Cardiac septum (tissue), 1 donor: ENCODE data around the gene LMX1B. TPM values are rescaled to one million over a fixed set of nuclear protein-coding genes. Genes with fewer than 3 reads are reported as not detected.

ENCODE experiments used
- DNase-seq: peaks from one replicate; pipeline ENCODE4 v3.0.0-alpha.2; 2020; ENCODE audit warnings: low spot score
- intact Hi-C: fragments of 100-400 bp; cut with DNase I; formaldehyde crosslinking; loops from one replicate; pipeline ENCODE4 v1.14.0; 2022
- total RNA-seq: library from RNA; stranded (reverse); fragmentation: NEBNext Ultra II Directional; extraction: Animal tissue kit (Norgen Biotek cat#: 25700); gene quantifications from one replicate; pipeline ENCODE4 v1.2.1, GENCODE V29; 2021
- donor health status: DM: no; HTN: no; CAD: no.

The LMX1B gene
- total RNA-seq, 1 donor from 2014 or later, result 0.62 TPM

GRCh38 chr9:126615791-126616447 lies 2.2 kb downstream of the LMX1B start:
- intact Hi-C loops, result no loop called here
- DNase-seq, result no peak

GRCh38 chr9:126616521-126616976 lies 2.8 kb downstream of the LMX1B start:
- no peak for DNase-seq
- intact Hi-C loops, result no loop called here

DNA sequence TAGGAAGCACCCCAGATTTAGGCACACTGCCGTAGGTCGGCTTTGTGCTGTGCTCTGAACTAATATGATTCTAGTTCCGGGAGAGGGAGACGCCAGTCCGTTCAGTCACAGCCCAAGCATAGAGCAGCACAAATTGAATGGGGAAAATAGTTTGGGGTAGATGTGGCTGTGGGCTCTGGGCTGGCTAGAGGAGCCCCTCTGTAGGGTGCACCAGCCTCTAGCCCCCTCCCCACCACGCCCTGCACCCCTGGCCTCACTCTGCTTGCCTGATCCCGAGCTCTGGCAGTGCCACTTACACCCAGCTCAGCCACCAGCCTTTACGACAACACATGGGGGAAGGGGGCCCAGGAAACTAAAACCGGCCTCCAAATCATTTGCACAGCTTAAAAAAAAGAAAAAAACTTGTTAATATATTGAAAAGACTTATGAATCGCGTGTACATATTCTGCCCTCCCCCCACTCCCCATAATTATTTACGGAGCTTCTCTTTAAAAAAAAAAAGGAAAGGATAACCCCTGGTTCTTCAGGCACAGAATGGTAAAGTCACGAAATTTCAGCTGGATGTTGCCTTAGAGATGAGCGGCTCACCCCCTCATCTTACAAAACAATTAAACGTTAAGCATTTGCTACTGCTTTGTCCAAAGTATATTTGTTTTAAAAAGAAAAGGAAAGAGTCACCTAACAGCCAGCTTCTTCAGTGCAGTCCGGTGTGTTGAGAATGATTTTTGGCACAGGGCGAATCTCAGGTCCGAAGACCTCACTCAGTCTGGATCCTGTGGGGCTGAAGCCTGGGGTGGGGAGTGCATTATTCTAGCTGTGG lies 3.5 kb downstream of the LMX1B start:
- DNase-seq, result no peak
- intact Hi-C loops, result no loop called here

DNA sequence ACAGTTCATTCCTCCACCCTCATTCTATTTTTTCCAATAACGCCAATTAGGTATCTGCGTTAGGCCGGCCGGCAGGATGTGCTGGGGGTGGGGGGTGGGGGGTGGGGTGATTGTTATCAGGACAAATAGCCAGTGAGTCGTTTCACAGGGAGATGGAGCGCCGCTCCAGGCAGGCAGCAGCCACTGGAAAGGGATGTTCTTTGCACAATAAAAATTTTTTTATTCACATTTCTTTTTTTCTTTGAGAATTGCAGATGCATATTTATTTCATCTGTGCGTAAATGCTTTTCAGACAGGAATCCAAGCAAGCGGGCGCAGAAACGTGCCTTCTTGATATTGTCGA lies 4.1 kb downstream of the LMX1B start:
- intact Hi-C loops, result no loop called here
- DNase-seq, result no peak

GRCh38 chr9:126618190-126618584 lies 4.5 kb downstream of the LMX1B start:
- DNase-seq, result no peak
- intact Hi-C loops, result no loop called here

DNA sequence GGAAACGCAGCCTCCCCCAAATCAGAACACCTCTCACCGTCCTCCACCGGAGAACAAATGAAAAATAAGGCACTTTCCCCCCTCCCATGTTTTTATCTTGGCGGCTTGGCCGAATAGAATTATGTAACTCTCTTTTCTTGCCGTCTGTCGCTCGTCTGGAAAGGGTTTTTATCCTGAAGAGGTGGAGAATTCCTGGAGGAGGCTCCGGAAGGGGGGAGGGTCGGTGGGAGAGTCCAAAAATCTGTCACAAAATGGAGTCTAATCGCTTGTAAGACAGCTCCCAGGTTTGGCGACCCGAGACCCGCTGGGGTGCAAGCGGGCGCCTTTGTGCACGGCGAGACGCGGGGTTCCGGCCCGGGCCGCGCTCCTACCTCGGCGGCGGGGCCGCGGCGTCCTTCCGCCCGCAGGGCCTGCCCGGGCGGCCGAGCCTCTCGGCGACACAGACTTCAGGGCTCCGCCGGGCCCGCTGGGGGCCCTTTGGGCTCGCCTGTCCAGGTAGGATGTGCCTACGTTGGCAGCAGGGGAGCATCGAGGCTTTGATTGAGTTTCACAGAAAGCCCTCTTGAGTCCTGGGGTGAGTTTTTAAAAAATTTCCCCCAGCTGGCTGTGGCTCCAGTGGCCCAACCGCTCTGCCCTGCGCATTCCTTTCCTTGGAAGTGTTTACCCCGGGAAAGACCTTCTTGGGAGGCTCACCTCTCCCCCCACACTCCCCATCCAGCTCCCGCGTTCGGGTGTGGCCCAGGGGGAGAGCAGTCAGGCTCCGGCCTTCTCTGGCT lies 5.0 kb downstream of the LMX1B start:
- intact Hi-C loops, result no loop called here
- DNase-seq, result no peak

DNA sequence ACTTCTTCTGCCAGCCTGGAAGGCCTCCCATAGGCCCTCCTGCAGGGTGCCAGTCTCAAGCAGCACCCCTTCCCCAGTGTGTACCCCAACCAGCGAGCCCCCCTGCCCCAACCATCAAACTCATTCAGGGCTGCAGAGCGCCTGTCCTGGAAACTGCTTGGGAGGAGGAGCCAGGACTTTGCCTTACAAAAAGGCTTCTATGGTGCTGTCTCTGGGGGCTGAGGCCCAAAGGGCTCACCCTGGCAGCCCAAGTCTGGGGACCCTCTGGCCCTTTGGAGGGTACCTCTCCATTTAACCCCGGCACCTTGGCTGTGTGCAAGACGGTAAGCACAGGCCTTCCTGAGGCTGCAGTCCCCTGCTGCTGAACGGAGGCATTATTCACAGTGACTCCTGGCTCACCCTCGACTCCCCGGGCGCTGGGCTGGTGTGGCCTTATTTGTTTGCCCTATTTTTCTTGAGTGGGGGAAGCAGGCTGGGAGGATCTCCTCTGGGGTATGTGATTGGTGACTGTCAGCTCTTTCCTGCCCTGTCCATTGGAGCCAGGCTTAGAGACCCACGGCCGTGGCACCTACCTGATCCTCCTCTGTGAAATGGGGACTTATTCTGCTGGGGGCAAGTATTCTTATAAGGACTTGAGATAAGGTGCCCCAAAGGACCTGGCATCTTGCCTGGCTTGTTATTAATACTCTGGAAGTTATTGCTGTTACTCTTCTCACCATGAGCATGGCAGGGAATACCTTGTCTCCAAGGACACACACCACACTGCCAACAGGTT lies 5.8 kb downstream of the LMX1B start:
- intact Hi-C loops, result no loop called here
- no peak for DNase-seq

GRCh38 chr9:126620478-126620877 lies 6.8 kb downstream of the LMX1B start:
- intact Hi-C loops, result no loop called here
- DNase-seq, result no peak

GRCh38 chr9:126621061-126621918 lies 7.6 kb downstream of the LMX1B start:
- no peak for DNase-seq
- intact Hi-C loops, result no loop called here

DNA sequence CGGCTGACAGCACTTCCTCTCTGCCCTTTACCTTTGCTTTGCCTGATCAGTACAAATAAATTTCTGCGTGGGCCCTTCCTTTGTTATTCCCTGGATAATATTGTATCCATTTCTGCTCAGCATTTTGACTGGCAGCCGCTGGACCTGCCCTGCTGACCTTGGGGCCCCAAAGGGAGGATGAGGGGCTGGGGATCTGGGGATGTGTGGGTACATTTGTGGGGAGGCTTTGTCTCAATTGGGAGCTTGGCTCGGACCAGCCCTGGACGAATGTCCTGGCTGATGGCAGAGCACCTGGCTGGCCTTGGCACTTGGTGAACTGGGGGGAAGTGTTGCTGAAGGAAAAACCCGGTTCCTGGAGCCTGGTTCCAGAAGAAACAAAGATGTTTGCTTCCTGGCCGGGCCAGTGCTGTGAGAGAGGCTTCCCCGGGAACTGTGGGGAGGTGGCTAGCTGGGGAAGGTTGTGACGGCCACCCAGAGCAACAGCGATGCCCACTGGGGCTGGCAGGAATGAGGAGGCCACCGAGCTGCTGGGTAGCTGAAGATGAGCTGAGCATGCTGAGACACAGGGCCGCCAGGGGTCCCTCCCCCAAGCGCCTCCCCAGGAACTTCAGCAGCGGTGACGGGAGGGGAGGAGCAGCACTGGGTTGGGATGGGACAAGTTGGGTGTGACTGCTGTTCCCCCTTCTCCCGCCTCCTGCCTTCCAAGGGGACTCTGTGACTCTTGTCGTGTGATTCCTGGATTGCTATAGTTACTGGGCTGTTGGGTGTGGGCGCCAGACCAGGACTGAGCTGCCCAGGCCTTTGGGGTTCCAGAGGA lies 8.4 kb downstream of the LMX1B start:
- DNase-seq, result no peak
- intact Hi-C loops, result no loop called here

DNA sequence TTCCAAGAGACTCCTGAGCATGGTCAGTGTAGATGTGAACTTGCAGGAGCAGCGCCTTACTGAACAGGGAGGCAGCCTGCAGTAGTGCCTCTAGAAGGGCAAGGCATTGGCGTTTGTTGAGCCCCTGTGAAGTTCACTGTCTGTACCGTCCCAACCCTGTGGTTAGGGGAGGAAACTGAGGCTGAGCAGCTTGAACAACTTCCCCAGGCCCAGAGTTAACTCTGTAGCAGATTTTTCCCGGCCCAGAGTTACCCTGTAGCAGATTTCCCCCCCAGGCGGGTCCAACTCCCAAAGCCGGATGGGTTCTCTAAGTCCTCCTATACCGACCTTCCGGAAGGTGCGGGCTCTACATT lies 9.6 kb downstream of the LMX1B start:
- intact Hi-C loops, result no loop called here
- no peak for DNase-seq

- DNase-seq, result no peak
- intact Hi-C loops, result no loop called here
Measured at GRCh38 chr9:126623667-126624478, 10.1 kb downstream of the LMX1B start.

DNA sequence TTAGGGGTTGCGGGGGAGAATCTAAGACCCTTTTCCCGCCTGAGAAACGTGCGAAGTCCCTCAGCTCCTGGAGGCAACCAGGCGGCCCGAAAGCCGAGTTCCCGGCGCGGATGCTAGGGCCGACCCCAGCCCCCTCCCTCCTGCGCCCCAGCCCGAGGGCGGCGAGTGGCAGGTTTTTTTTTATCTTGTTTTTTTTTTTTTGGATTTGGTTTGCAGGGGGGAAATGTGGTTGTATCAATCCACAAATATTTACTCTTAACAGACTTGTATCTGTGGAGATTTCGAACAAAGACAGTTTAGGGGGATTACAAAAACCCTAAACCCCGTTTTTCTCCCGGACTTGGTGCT lies 10.7 kb downstream of the LMX1B start:
- intact Hi-C loops, result no loop called here
- DNase-seq, result no peak

DNA sequence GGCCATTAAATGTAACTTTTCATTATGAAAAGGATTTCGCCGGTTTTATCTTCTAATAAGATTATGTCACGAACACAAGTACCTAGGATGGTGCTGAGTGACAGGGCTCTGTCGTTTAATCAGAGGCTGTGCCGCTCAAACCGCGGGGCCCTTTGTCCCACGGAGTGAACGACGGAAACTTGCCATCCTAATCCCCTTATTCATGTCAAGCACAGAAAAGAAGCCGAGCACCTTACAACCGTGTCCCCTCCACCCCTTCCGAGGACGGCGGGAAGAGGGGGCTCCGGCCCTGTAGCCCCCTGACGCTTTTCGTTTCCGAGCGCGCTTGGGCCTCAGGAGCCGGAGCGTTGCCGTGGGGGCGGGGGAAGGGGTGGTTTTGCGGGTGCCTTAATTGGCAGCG lies 11.2 kb downstream of the LMX1B start:
- DNase-seq, result no peak
- intact Hi-C loops, result no loop called here

DNA sequence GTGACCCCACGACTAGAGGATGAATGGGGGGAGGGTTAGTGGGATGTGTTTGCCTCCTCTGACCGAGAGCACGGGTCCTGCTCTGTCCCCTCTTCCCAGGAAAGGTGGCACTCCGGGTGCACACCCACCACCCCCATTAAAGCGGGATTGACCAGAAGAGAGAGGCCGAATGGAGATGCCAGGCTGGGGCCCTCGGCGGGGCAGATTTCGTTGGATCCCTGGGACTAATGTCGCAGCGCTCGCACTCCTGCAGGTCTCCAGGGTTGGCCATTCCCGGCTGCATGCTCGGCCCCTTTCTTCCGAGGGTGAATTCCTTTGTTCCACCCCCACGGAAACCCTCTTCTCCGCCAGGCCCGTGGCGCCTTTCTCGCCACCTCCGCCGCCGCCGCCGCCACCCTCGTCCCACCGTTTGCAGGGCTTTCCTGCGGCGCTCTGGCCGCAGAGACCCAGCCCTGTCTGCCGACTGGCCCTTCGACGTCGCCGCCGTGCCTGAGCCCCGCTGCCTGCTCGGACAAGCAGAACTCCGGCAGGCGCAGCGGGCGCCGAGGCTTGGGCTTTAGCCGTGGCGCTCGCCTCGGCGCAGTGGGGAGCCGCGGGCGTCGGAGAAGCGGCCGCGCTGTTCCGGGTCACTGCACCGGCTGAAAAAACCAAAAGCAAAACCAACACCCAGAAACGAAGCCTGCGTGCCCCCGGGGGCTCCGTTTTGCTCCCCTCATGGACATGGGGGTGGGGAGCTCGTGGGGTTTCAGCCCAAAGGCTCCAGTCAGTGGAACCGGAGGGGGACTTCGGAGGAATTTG lies 11.8 kb downstream of the LMX1B start:
- intact Hi-C loops, result no loop called here
- no peak for DNase-seq

DNA sequence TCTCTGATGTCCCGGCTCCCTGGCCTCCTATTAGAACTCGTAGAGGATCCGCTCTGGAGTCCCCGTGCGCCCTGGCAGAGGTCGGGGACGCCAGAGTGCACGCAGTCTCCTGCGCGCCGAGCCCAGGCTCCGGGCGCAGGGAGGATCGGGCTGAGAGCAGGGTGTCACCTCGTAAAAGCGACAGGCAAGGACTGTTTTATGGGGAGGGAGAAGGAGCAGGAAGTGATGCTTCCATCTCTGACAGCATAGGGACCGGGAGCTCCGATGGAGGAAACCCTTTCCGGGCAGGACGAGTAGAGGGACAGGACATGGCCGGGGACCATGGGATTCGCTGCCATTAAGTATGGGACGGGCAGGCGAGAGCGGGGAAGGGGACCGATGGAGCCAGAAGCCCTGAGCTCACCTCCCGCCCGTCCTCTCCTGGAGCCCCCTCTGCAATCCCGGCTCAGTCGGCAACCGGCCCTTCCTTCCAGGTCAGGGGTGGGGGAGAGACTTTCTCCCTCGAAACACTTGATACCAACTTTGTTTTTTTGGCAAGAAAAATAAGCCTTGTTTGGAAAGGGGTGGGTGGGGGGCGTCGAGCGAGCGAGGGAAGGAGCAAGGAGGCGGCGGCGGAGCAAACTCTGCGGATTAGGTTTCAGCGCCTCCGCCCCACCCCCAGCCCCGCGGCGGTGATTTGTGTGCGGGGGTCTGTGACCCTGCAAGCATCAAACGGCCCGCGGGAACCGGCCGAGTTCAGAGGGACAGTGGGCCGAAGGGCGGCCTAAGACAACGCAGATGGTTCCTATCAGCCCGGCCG lies 12.6 kb downstream of the LMX1B start:
- intact Hi-C loops, result no loop called here
- DNase-seq, result no peak
